Mesendoderm (in vitro differentiated cells): ENCODE measurements around the gene ETV4.

Experiments
- DNase-seq: peaks from one replicate; pipeline ENCODE4 v3.0.0; 2013
- H2AK5ac ChIP-seq: 2 replicates; pipeline ENCODE4 v1.6.1; 2013; ENCODE audit warnings: low read length, inconsistent platforms
- H2BK120ac ChIP-seq: 2 replicates; pipeline ENCODE4 v1.6.1; 2013; ENCODE audit warnings: low read depth, mild to moderate bottlenecking, low read length, moderate library complexity, mixed read lengths
- H2BK15ac ChIP-seq: replicated peaks from 2 replicates; pipeline ENCODE4 v1.6.1; 2013; ENCODE audit warnings: low read depth, mild to moderate bottlenecking, moderate library complexity
- H2BK5ac ChIP-seq: 2 replicates; pipeline ENCODE4 v1.6.1; 2013; ENCODE audit warnings: low read length, inconsistent platforms
- H3K18ac ChIP-seq: 2 replicates; pipeline ENCODE4 v1.6.1; 2013; ENCODE audit warnings: mild to moderate bottlenecking, low read length, mixed read lengths
- H3K23ac ChIP-seq: one replicate; pipeline ENCODE4 v1.6.1; 2013; ENCODE audit warnings: low read length
- H3K27ac ChIP-seq: 2 replicates; pipeline ENCODE4 v1.5.1; 2013; ENCODE audit warnings: low read depth, mild to moderate bottlenecking, inconsistent platforms, low read length, moderate library complexity
- H3K27me3 ChIP-seq: 2 replicates; pipeline ENCODE4 v1.6.1; 2013; ENCODE audit warnings: low read length, control low read depth, mild to moderate bottlenecking, inconsistent platforms; ENCODE audit not compliant: insufficient read depth, poor library complexity
- H3K36me3 ChIP-seq: 2 replicates; pipeline ENCODE4 v1.6.1; 2013; ENCODE audit warnings: low read length, inconsistent platforms; ENCODE audit not compliant: control insufficient read depth, insufficient read depth
- H3K4ac ChIP-seq: one replicate; pipeline ENCODE4 v1.6.1; 2013; ENCODE audit warnings: low read depth, mild to moderate bottlenecking, low read length, moderate library complexity
- H3K4me1 ChIP-seq: 2 replicates; pipeline ENCODE4 v1.6.1; 2013; ENCODE audit warnings: low read depth, low read length, inconsistent platforms; ENCODE audit not compliant: control insufficient read depth
- H3K4me2 ChIP-seq: 2 replicates; pipeline ENCODE4 v1.6.1; 2013; ENCODE audit warnings: low read length
- H3K4me3 ChIP-seq: 2 replicates; pipeline ENCODE4 v1.5.1; 2013; ENCODE audit warnings: mild to moderate bottlenecking, low read length
- H3K56ac ChIP-seq: one replicate; pipeline ENCODE4 v1.6.1; 2013; ENCODE audit warnings: low read length
- H3K79me1 ChIP-seq: 2 replicates; pipeline ENCODE4 v1.6.1; 2013; ENCODE audit warnings: low read length, inconsistent platforms
- H3K79me2 ChIP-seq: 2 replicates; pipeline ENCODE4 v1.6.1; 2013; ENCODE audit warnings: mild to moderate bottlenecking, low read length; ENCODE audit not compliant: control insufficient read depth, insufficient read depth
- H3K9ac ChIP-seq: 2 replicates; pipeline ENCODE4 v1.6.1; 2013; ENCODE audit warnings: low read length, inconsistent platforms
- H4K5ac ChIP-seq: one replicate; pipeline ENCODE4 v1.6.1; 2013; ENCODE audit warnings: low read length
- H4K8ac ChIP-seq: one replicate; pipeline ENCODE4 v1.6.1; 2013; ENCODE audit warnings: low read depth, mild to moderate bottlenecking, control low read depth, low read length, moderate library complexity
- WGBS: extraction: QIAGEN DNeasy Blood & Tissue Kit; methylation state at CpG from one replicate; pipeline ENCODE4 v1.1.7; 2013; ENCODE audit warnings: low lambda C conversion rate, missing lambda C conversion rate; ENCODE audit not compliant: insufficient coverage; ENCODE audit errors: extremely low coverage; 5-methylcytosine and 5-hydroxymethylcytosine counted together

ETV4 gene

DNA sequence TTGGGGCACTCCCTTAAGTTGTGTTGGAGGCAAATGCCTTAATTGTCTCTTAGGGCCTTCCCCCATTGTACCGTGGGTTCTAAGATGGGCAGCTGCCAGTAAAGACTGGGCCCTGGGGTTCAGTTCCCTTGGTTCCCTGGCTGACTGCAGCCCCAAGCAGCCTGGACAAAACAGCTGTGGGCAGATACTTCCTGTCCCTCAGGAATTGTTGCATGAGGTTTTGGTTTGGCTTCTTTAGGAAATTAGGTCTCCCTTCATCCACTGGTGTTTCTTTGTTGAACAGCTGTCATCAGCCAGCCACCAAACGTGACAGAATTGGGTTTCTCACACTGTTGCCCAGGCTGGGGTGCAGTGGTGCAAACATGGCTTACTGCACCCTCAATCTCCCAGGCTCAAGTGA, 42.0 kb upstream of the ETV4 start:
- Histone ChIP-seq H3K4me1 (peaks cover 2% of the 10 kb centered on the region), H3K56ac (no peak overlapping the region), H3K27me3 (no peaks in the 10 kb centered on the region), H3K18ac (no peak overlapping the region), H3K4ac (no peak overlapping the region), H3K79me2 (no peaks in the 10 kb centered on the region), H3K4me3 (no peak overlapping the region), H3K4me2 (no peak overlapping the region), H2BK15ac (no peak overlapping the region), H4K8ac (no peak overlapping the region), H4K5ac (no peak overlapping the region), H3K79me1 (no peaks in the 10 kb centered on the region), H3K23ac (no peak overlapping the region), H3K27ac (no peak overlapping the region), H2BK120ac (no peak overlapping the region), H3K36me3 (no peaks in the 10 kb centered on the region), H3K9ac (no peak overlapping the region), H2AK5ac (no peak overlapping the region), H2BK5ac (no peak overlapping the region)
- DNase-seq = no peak
- WGBS = no CpG with 5 or more reads among the region's 2 CpGs

- no peak overlapping the region for H3K27ac ChIP-seq
- no peak overlapping the region for H2BK5ac ChIP-seq
These were observed 41.5 kb upstream of the ETV4 start for GRCh38 chr17:43587647-43588046.

GRCh38 chr17:43584666-43585102, 38.5 kb upstream of the ETV4 start:
- Histone ChIP-seq H4K8ac (no peak overlapping the region), H3K27me3 (no peaks in the 10 kb centered on the region), H3K36me3 (no peaks in the 10 kb centered on the region), H2BK5ac (no peak overlapping the region), H3K18ac (no peak overlapping the region), H3K79me2 (no peaks in the 10 kb centered on the region), H3K27ac (no peak overlapping the region), H3K4me2 (no peak overlapping the region), H2BK15ac (no peak overlapping the region), H3K9ac (no peak overlapping the region), H3K4me3 (no peak overlapping the region), H3K4me1 (no peaks in the 10 kb centered on the region), H2AK5ac (no peak overlapping the region), H3K23ac (no peak overlapping the region), H3K79me1 (no peaks in the 10 kb centered on the region), H3K4ac (no peak overlapping the region), H3K56ac (no peak overlapping the region), H4K5ac (no peak overlapping the region), H2BK120ac (no peak overlapping the region)
- no peak for DNase-seq
- WGBS = no CpG with 5 or more reads among the region's 6 CpGs

More at GRCh38 chr17:43587647-43588046, 41.5 kb upstream of the ETV4 start:
- Histone ChIP-seq H3K23ac (no peak overlapping the region), H3K27me3 (no peaks in the 10 kb centered on the region), H3K79me1 (no peaks in the 10 kb centered on the region), H3K4me1 (peaks cover 2% of the 10 kb centered on the region), H3K4ac (no peak overlapping the region), H3K18ac (no peak overlapping the region), H3K4me3 (no peak overlapping the region), H3K4me2 (no peak overlapping the region), H3K36me3 (no peaks in the 10 kb centered on the region), H3K79me2 (no peaks in the 10 kb centered on the region), H4K5ac (no peak overlapping the region), H3K56ac (no peak overlapping the region), H2BK15ac (no peak overlapping the region), H3K9ac (no peak overlapping the region), H2AK5ac (no peak overlapping the region), H2BK120ac (no peak overlapping the region), H4K8ac (no peak overlapping the region)
- DNase-seq = no peak
- WGBS = no CpG with 5 or more reads among the region's 5 CpGs

DNA sequence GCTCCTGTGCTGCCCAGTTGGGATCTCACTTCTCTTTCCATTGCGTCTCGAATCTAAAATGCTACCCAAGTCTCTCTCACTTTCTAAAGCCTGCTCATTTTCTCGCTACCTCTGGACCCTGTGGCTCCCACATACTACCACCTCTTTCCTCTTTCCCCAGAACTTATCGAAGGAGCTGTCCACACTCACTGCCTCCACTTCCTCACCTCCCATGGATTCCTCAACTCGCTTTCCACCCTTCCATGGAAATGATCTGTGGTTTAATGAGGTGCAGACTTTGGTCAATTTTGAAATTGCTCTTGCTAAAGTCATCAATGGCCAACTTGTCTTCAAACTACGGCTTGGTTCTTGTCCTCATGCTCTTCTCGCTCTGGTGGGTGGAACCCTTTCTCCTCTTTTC, 37.2 kb upstream of the ETV4 start:
- WGBS = no CpG with 5 or more reads among the region's 7 CpGs
- Histone ChIP-seq H2BK15ac (no peak overlapping the region), H4K8ac (no peak overlapping the region), H3K4me2 (no peak overlapping the region), H3K27me3 (no peaks in the 10 kb centered on the region), H3K79me2 (no peaks in the 10 kb centered on the region), H2AK5ac (no peak overlapping the region), H3K4me1 (no peaks in the 10 kb centered on the region), H2BK5ac (no peak overlapping the region), H2BK120ac (no peak overlapping the region), H3K56ac (no peak overlapping the region), H3K4me3 (no peak overlapping the region), H3K23ac (peak overlapping the region; percentile 45), H3K18ac (no peak overlapping the region), H4K5ac (no peak overlapping the region), H3K36me3 (no peaks in the 10 kb centered on the region), H3K27ac (no peak overlapping the region), H3K9ac (no peak overlapping the region), H3K4ac (no peak overlapping the region), H3K79me1 (no peaks in the 10 kb centered on the region)
- no peak for DNase-seq

- no CpG with 5 or more reads among the region's 4 CpGs for WGBS
- Histone ChIP-seq H3K9ac (no peak overlapping the region), H3K4ac (no peak overlapping the region), H2BK5ac (no peak overlapping the region), H3K4me3 (no peak overlapping the region), H3K79me2 (no peaks in the 10 kb centered on the region), H3K23ac (no peak overlapping the region), H3K4me2 (no peak overlapping the region), H3K56ac (no peak overlapping the region), H3K79me1 (no peaks in the 10 kb centered on the region), H4K5ac (no peak overlapping the region), H3K18ac (no peak overlapping the region), H3K27me3 (no peaks in the 10 kb centered on the region), H4K8ac (no peak overlapping the region), H3K4me1 (no peaks in the 10 kb centered on the region), H2AK5ac (no peak overlapping the region), H2BK15ac (no peak overlapping the region), H3K36me3 (no peaks in the 10 kb centered on the region), H3K27ac (no peak overlapping the region), H2BK120ac (no peak overlapping the region)
- DNase-seq = no peak
These were observed 35.5 kb upstream of the ETV4 start for GRCh38 chr17:43581613-43582012.

DNA sequence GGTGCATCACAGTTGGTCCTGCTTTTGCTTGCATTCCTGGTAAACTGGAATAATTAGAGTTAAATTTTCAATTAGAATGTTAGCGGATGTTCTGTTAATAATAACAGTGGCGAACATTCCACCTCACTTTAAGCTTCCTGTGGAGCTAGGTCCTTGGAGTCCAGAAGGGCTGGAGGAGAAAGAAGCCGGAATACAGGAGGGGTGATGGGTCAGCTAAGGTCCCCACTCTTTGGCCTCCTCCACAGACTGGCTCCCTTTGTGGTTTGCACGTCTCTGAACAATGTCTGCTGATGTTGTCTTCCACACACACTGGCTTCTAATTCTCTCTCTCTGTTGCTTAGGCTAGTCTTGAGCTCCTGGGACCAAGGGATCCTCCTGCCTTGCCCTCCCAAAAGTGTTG, 35.0 kb upstream of the ETV4 start:
- no peak overlapping the region for H3K56ac ChIP-seq
- no peak overlapping the region for H3K9ac ChIP-seq
- no peak overlapping the region for H3K18ac ChIP-seq
- H4K5ac ChIP-seq = no peak overlapping the region
- no peaks in the 10 kb centered on the region for H3K79me2 ChIP-seq
- no peaks in the 10 kb centered on the region for H3K27me3 ChIP-seq
- no peak overlapping the region for H2BK120ac ChIP-seq
- no peaks in the 10 kb centered on the region for H3K36me3 ChIP-seq
- H3K79me1 ChIP-seq = no peaks in the 10 kb centered on the region
- no peak overlapping the region for H2BK15ac ChIP-seq
- no peak overlapping the region for H3K27ac ChIP-seq
- no peak overlapping the region for H3K4me2 ChIP-seq
- WGBS = no CpG with 5 or more reads among the region's 4 CpGs
- no peaks in the 10 kb centered on the region for H3K4me1 ChIP-seq
- H2AK5ac ChIP-seq = no peak overlapping the region
- no peak for DNase-seq
- H4K8ac ChIP-seq = no peak overlapping the region
- H3K23ac ChIP-seq = no peak overlapping the region
- H3K4ac ChIP-seq = no peak overlapping the region
- no peak overlapping the region for H3K4me3 ChIP-seq
- H2BK5ac ChIP-seq = no peak overlapping the region
